HepG2 (cell line): ENCODE measurements around the gene KIAA0825. TPM values are rescaled to one million over a fixed set of nuclear protein-coding genes. Genes with fewer than 3 reads are reported as not detected.

Experiments
- ATAC-seq: fragments of 200-7000 bp; cut with Tn5 transposase; 3 replicates; pipeline ENCODE4 v1.9.1; 2020; ENCODE audit warnings: mild to moderate bottlenecking, moderate library complexity
- BruUV-seq: library from RNA; stranded (reverse); fragments of 400-500 nt; replicated peaks from 2 replicates; lab custom pipeline; 2021; lab: Mats Ljungman, UMichigan
- CTCF ChIA-PET: fragments of 300-600 bp; formaldehyde crosslinking; extraction: SDS; loops from one replicate; lab custom pipeline; 2021; ENCODE audit warnings: low total read pairs, inconsistent platforms, low intra/inter-chr PET ratio; lab: Yijun Ruan, JAX
- POLR2A ChIA-PET: fragments of 350-600 bp; sonication (Branson Sonifier 250); formaldehyde crosslinking; loops from one replicate; lab custom pipeline; 2020; ENCODE audit warnings: antibody characterized with exemption, inconsistent platforms; lab: Yijun Ruan, JAX
- DNase-seq: peaks from one replicate; pipeline ENCODE4 v3.0.0-alpha.2; 2015; ENCODE audit warnings: low spot score
- FAIRE-seq: peaks from 3 replicates; lab custom pipeline; 2011; peaks lifted over from hg19 to GRCh38; lab: Jason Lieb, UNC
- H2AFZ ChIP-seq: one replicate; pipeline ENCODE4 v1.6.1; 2011; ENCODE audit warnings: low read length, inconsistent platforms
- H3K27ac ChIP-seq: fragments of 300-600 bp; 3 replicates; pipeline ENCODE4 v1.8.0; 2011; ENCODE audit warnings: mixed run types, mild to moderate bottlenecking, mixed read lengths, low read length, inconsistent platforms; ENCODE audit not compliant: insufficient read depth; ENCODE audit errors: extremely low read length
- H3K27me3 ChIP-seq, 2 experiments: fragments of 200-600 bp in 1 of 2; 2 replicates in 1 of 2; 3 replicates in 1 of 2; pipeline versions ENCODE4 v1.6.0 to v1.8.0; 2011; ENCODE audit warnings: low read length in 2 of 2, mild to moderate bottlenecking in 2 of 2, moderate library complexity in 2 of 2, inconsistent platforms in 1 of 2; ENCODE audit not compliant: insufficient read depth in 2 of 2, control insufficient read depth in 1 of 2
- H3K36me3 ChIP-seq, 2 experiments: fragments of 200-600 bp in 1 of 2; replicated peaks in 1 of 2; 2 replicates in 1 of 2; 3 replicates in 1 of 2; pipeline versions ENCODE4 v1.5.1 to v1.8.0; 2011; ENCODE audit warnings: low read length in 2 of 2, inconsistent platforms in 1 of 2; ENCODE audit not compliant: insufficient read depth in 2 of 2, control insufficient read depth in 1 of 2
- H3K4me1 ChIP-seq: 2 replicates; pipeline ENCODE4 v1.5.1; 2012; ENCODE audit warnings: low read length, inconsistent platforms; ENCODE audit not compliant: insufficient read depth
- H3K4me2 ChIP-seq: 2 replicates; pipeline ENCODE4 v1.6.0; 2011; ENCODE audit warnings: low read depth, low read length, inconsistent platforms
- H3K4me3 ChIP-seq, 3 experiments: fragments of 200-600 bp in 1 of 3; sonication (generic), shearing (Covaris generic) in 1 of 3; replicated peaks in 1 of 3; 2 replicates each; pipeline ENCODE4 v1.5.1; 2011 to 2016; ENCODE audit warnings: low read length in 3 of 3, inconsistent platforms in 2 of 3, low read depth in 2 of 3, mild to moderate bottlenecking in 2 of 3, control low read depth in 1 of 3, mixed read lengths in 1 of 3; ENCODE audit not compliant: insufficient read depth in 1 of 3
- H3K79me2 ChIP-seq: one replicate; pipeline ENCODE4 v1.6.1; 2011; ENCODE audit warnings: low read length, inconsistent platforms; ENCODE audit not compliant: insufficient read depth
- H3K9ac ChIP-seq: 2 replicates; pipeline ENCODE4 v1.6.0; 2011; ENCODE audit warnings: mild to moderate bottlenecking, low read depth, low read length, inconsistent platforms; ENCODE audit not compliant: insufficient read depth
- H3K9me3 ChIP-seq: 2 replicates; pipeline ENCODE4 v1.5.1; 2012; ENCODE audit warnings: mild to moderate bottlenecking, low read length
- H4K20me1 ChIP-seq: 2 replicates; pipeline ENCODE4 v1.6.0; 2011; ENCODE audit warnings: inconsistent platforms, mild to moderate bottlenecking, low read length, moderate library complexity; ENCODE audit not compliant: insufficient read depth
- JUNB ChIP-seq: sonication (generic); formaldehyde crosslinking; IDR thresholded peaks from 2 replicates; pipeline ENCODE4 v1.8.0; 2022; ENCODE audit warnings: missing genetic modification reagents, mild to moderate bottlenecking, borderline replicate concordance
- KLF13 ChIP-seq: sonication (generic); formaldehyde crosslinking; IDR thresholded peaks from 2 replicates; pipeline ENCODE4 v1.4.0; 2020; ENCODE audit warnings: mild to moderate bottlenecking, missing genetic modification reagents
- NFIC ChIP-seq: IDR thresholded peaks from 2 replicates; pipeline ENCODE4 v1.6.1; 2012; ENCODE audit warnings: mild to moderate bottlenecking, low read length, inconsistent platforms
- NFYB ChIP-seq: sonication (generic); formaldehyde crosslinking; IDR thresholded peaks from 2 replicates; pipeline ENCODE4 v1.4.0; 2020; ENCODE audit warnings: missing genetic modification reagents
- RORA ChIP-seq: sonication (generic); formaldehyde crosslinking; IDR thresholded peaks from 2 replicates; pipeline ENCODE4 v1.5.0; 2020; ENCODE audit warnings: mild to moderate bottlenecking, missing genetic modification reagents, moderate library complexity
- SAP130 ChIP-seq: IDR thresholded peaks from 2 replicates; pipeline ENCODE4 v1.6.1; 2016; ENCODE audit warnings: low read depth
- SNAPC2 ChIP-seq: sonication (generic); formaldehyde crosslinking; IDR thresholded peaks from 2 replicates; pipeline ENCODE4 v1.8.1; 2022; ENCODE audit warnings: mild to moderate bottlenecking, missing genetic modification reagents
- TMF1 ChIP-seq: sonication (generic); formaldehyde crosslinking; IDR thresholded peaks from 2 replicates; pipeline ENCODE4 v1.8.1; 2022; ENCODE audit warnings: low read depth, missing genetic modification reagents
- ZBTB38 ChIP-seq: sonication (generic); formaldehyde crosslinking; IDR thresholded peaks from 2 replicates; pipeline ENCODE4 v1.5.1; 2020; ENCODE audit warnings: mild to moderate bottlenecking, missing genetic modification reagents
- WGBS: methylation state at CpG from one replicate; pipeline ENCODE4 v1.1.6; 2017; ENCODE audit warnings: low lambda C conversion rate; 5-methylcytosine and 5-hydroxymethylcytosine counted together
- in situ Hi-C: cut with HindIII; loops from 2 replicates; pipeline ENCODE4 v1.10.0; 2017; ENCODE audit warnings: low pct_unique_long_range_greater_than_20kb; ENCODE audit not compliant: extremely low pct_ligation_motif_present
- intact Hi-C: fragments of 100-400 bp; cut with micrococcal nuclease; formaldehyde crosslinking; loops from one replicate; pipeline ENCODE4 v1.10.0; 2022; ENCODE audit not compliant: unreplicated experiment
- polyA plus RNA-seq, 8 experiments: library from polyadenylated mRNA; depleted of rRNA in 3 of 8; stranded (reverse) in 7 of 8; unstranded in 1 of 8; fragments of >200 nt; fragmentation: Illumina TruSeq in 4 of 8; extraction: Trizol in 4 of 8; gene quantifications; 2 replicates each; pipeline versions ENCODE4 v1.2.1 to v1.2.3, GENCODE V29; 2011 to 2016; ENCODE audit warnings: low read depth in 4 of 8, missing spikeins in 1 of 8, mixed read lengths in 1 of 8; ENCODE audit not compliant: insufficient read depth in 1 of 8
- total RNA-seq, 5 experiments: library from RNA; depleted of rRNA; stranded (reverse); fragments of >200 nt; fragmentation: Illumina TruSeq; extraction: Trizol; gene quantifications; 2 replicates each; pipeline ENCODE4 v1.2.3, GENCODE V29; 2016; ENCODE audit warnings: low read depth in 1 of 5
- TF ChIP-seq, protein P1 (sequence below): sonication (generic); formaldehyde crosslinking; IDR thresholded peaks from 2 replicates; pipeline ENCODE4 v1.5.0; 2020; ENCODE audit warnings: missing genetic modification reagents

Gene KIAA0825
- total and polyA plus RNA-seq, 2 of the 13 experiments (the other 11 are each of a cell fraction or from before 2014, with no cell fraction given) = 0.05 to 0.51 TPM

DNA sequence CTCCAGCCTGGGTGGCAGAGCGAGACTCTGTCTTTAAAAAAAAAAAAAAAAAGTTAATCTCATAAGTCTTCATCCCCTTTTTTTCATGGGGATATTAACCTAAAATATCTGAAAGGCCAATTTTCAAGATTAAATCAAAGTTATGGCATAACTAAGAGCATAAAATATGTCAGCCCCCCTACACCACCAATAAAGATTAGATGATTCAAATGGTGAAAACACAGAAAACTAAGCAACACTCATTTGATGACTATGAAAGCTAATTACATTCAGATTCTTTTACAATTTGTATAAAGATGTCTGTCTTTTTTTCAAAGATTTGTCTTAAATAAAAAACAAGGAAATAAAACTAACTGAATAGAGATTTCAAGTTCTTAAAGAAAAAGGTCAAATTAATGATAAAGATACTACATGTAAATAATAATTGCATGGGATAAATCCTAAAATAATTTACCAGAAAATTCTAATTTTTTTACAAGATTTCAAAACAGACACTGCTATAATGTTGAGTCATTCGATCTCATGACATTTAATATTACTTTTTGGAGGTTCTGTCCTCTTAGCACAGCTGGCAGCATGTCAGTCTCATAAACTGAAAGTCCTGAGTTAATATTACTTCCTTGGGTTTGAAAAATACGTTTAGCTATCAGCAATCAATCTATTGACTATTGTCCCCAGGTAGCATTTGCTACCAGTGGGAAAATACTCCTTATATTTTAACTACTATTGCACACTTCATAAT is 112.9 kb downstream of the KIAA0825 start:
- Histone ChIP-seq H3K36me3 (no peaks in the 10 kb centered on the region), H3K4me1 (no peaks in the 10 kb centered on the region), H3K4me2 (no peak overlapping the region), H3K9me3 (no peaks in the 10 kb centered on the region), H3K27ac (no peak overlapping the region), H3K9ac (no peak overlapping the region), H2AFZ (no peak overlapping the region), H4K20me1 (no peaks in the 10 kb centered on the region), H3K27me3 (no peaks in the 10 kb centered on the region), H3K79me2 (no peaks in the 10 kb centered on the region), H3K4me3 (no peak overlapping the region)
- in situ Hi-C loops = no loop called here
- POLR2A ChIA-PET = no interaction called here
- BruUV-seq = no TSS peak
- 10% methylated on average over 3 of the region's 3 CpGs for WGBS
- no peak for ATAC-seq
- FAIRE-seq = no peak
- no peak for TF ChIP-seq RORA
- TF ChIP-seq NFYB (CRISPR knock-in tag) = no peak
- TF ChIP-seq JUNB = no peak
- TF ChIP-seq NFIC = no peak
- TF ChIP-seq KLF13 = no peak
- TF ChIP-seq TMF1 (CRISPR knock-in tag) = no peak
- TF ChIP-seq SAP130 (CRISPR knock-in tag) = no peak
- TF ChIP-seq SNAPC2 = no peak
- TF ChIP-seq, protein P1, sequence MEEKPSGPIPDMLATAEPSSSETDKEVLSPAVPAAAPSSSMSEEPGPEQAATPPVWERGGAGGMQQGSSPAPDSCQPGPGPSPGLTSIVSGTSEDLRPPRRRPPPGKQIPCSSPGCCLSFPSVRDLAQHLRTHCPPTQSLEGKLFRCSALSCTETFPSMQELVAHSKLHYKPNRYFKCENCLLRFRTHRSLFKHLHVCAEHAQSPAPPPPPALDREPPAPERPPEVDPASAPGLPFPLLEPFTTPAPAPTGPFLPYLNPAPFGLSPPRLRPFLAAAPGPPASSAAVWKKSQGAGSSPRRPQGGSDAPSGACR (CRISPR knock-in tag) = no peak
- no peak for TF ChIP-seq ZBTB38
- intact Hi-C loops = no loop called here
- no peak for DNase-seq
- CTCF ChIA-PET = no interaction called here
